CD14-positive monocyte (primary cell): Measurements from ENCODE around the gene SCUBE1. TPM values are rescaled to one million over a fixed set of nuclear protein-coding genes. Genes with fewer than 3 reads are reported as not detected.

Source experiments
- DNase-seq, 3 donors: peaks; one replicate each; pipeline ENCODE4 v3.0.0-alpha.2; 2011 to 2022
- H2AFZ ChIP-seq: 2 replicates; pipeline ENCODE4 v1.6.0; 2012; ENCODE audit warnings: mild to moderate bottlenecking, low read depth, low read length, inconsistent platforms; ENCODE audit not compliant: insufficient read depth, poor library complexity, severe bottlenecking
- H3K27ac ChIP-seq, 2 donors: 1 replicate in 1 of 2; 2 replicates in 1 of 2; pipeline ENCODE4 v1.5.1; 2012 to 2013; ENCODE audit warnings: low read length in 2 of 2, control low read depth in 1 of 2, inconsistent platforms in 1 of 2, low read depth in 1 of 2, mild to moderate bottlenecking in 1 of 2
- H3K27me3 ChIP-seq, 2 donors: one replicate each; pipeline versions ENCODE4 v1.6.0 to v1.6.1; 2011 to 2013; ENCODE audit warnings: low read length in 2 of 2; ENCODE audit not compliant: control insufficient read depth in 2 of 2, insufficient read depth in 2 of 2
- H3K36me3 ChIP-seq, 2 donors: replicated peaks in 1 of 2; 1 replicate in 1 of 2; 2 replicates in 1 of 2; pipeline versions ENCODE4 v1.5.1 to v1.6.1; 2012 to 2013; ENCODE audit warnings: low read length in 2 of 2, control low read depth in 1 of 2, inconsistent platforms in 1 of 2, mild to moderate bottlenecking in 1 of 2; ENCODE audit not compliant: insufficient read depth in 2 of 2, control insufficient read depth in 1 of 2
- H3K4me1 ChIP-seq, 2 donors: 1 replicate in 1 of 2; 2 replicates in 1 of 2; pipeline versions ENCODE4 v1.5.1 to v1.6.1; 2012 to 2013; ENCODE audit warnings: low read length in 2 of 2, control low read depth in 1 of 2, inconsistent platforms in 1 of 2, mild to moderate bottlenecking in 1 of 2, moderate library complexity in 1 of 2; ENCODE audit not compliant: insufficient read depth in 2 of 2, control insufficient read depth in 1 of 2
- H3K4me2 ChIP-seq: replicated peaks from 2 replicates; pipeline ENCODE3; 2012; ENCODE audit warnings: low read length, moderate library complexity, mild to moderate bottlenecking; ENCODE audit not compliant: poor library complexity, severe bottlenecking; ENCODE audit errors: extremely low read depth
- H3K4me3 ChIP-seq, 3 experiments: fragments of 200-600 bp in 1 of 3; sonication (generic) in 1 of 3; replicated peaks in 1 of 3; 1 replicate in 2 of 3; 2 replicates in 1 of 3; pipeline ENCODE4 v1.5.1; 2011 to 2013; ENCODE audit warnings: low read length in 3 of 3, mild to moderate bottlenecking in 3 of 3, control low read depth in 2 of 3, low read depth in 2 of 3, inconsistent platforms in 1 of 3, moderate library complexity in 1 of 3
- H3K79me2 ChIP-seq: 2 replicates; pipeline ENCODE4 v1.6.0; 2012; ENCODE audit warnings: mild to moderate bottlenecking, control low read depth, inconsistent platforms, low read length, moderate library complexity; ENCODE audit not compliant: insufficient read depth
- H3K9ac ChIP-seq: 2 replicates; pipeline ENCODE4 v1.6.0; 2017; ENCODE audit warnings: low read length, mild to moderate bottlenecking; ENCODE audit not compliant: insufficient read depth, poor library complexity, severe bottlenecking
- H3K9me3 ChIP-seq, 2 donors: replicated peaks in 1 of 2; 1 replicate in 1 of 2; 2 replicates in 1 of 2; pipeline versions ENCODE4 v1.5.1 to v1.6.1; 2012 to 2013; ENCODE audit warnings: low read length in 2 of 2, control low read depth in 1 of 2; ENCODE audit not compliant: control insufficient read depth in 1 of 2, insufficient read depth in 1 of 2
- H4K20me1 ChIP-seq: 2 replicates; pipeline ENCODE4 v1.6.0; 2012; ENCODE audit warnings: mild to moderate bottlenecking, low read length, control low read depth, moderate library complexity; ENCODE audit not compliant: insufficient read depth
- H3K27ac Mint-ChIP-seq, 7 donors: one replicate each; pipeline ENCODE4 v1.8.0; 2020; ENCODE audit warnings: mild to moderate bottlenecking in 7 of 7, mixed read lengths in 7 of 7, moderate library complexity in 6 of 7, inconsistent platforms in 2 of 7
- H3K27me3 Mint-ChIP-seq, 3 donors: one replicate each; pipeline ENCODE4 v1.8.0; 2021 to 2022; ENCODE audit warnings: low read depth in 3 of 3, mild to moderate bottlenecking in 3 of 3, mixed read lengths in 3 of 3, moderate library complexity in 3 of 3, inconsistent platforms in 1 of 3
- H3K36me3 Mint-ChIP-seq, 2 donors: one replicate each; pipeline ENCODE4 v1.8.0; 2020; ENCODE audit warnings: mixed read lengths in 2 of 2, inconsistent platforms in 1 of 2, mild to moderate bottlenecking in 1 of 2
- H3K4me1 Mint-ChIP-seq: one replicate; pipeline ENCODE4 v1.8.0; 2020; ENCODE audit warnings: mild to moderate bottlenecking, mixed read lengths
- H3K4me3 Mint-ChIP-seq, 2 donors: one replicate each; pipeline ENCODE4 v1.8.0; 2020; ENCODE audit warnings: mild to moderate bottlenecking in 2 of 2, mixed read lengths in 2 of 2, moderate library complexity in 1 of 2
- H3K9me3 Mint-ChIP-seq, 7 donors: one replicate each; pipeline ENCODE4 v1.8.0; 2020 to 2022; ENCODE audit warnings: mixed read lengths in 7 of 7, mild to moderate bottlenecking in 6 of 7, moderate library complexity in 6 of 7, inconsistent platforms in 2 of 7
- CTCF ChIP-seq: fragments of 200-600 bp; IDR thresholded peaks from one replicate; pipeline ENCODE4 v1.8.0; 2022; ENCODE audit warnings: antibody characterized with exemption, mild to moderate bottlenecking
- WGBS: methylation state at CpG from one replicate; pipeline ENCODE4 v1.1.5; 2013; ENCODE audit warnings: missing lambda C conversion rate; ENCODE audit not compliant: insufficient coverage; 5-methylcytosine and 5-hydroxymethylcytosine counted together
- intact Hi-C, 2 donors: fragments of 100-400 bp; cut with micrococcal nuclease; formaldehyde crosslinking; loops; one replicate each; pipeline versions ENCODE4 v1.15.0 to v1.15.1; 2023
- polyA plus RNA-seq, 3 donors: library from polyadenylated mRNA; depleted of rRNA in 1 of 3; unstranded in 2 of 3; stranded (reverse) in 1 of 3; fragments of 300-500 nt in 2 of 3; fragments of >200 nt in 1 of 3; fragmentation: Illumina TruSeq in 2 of 3; gene quantifications; 1 replicate in 2 of 3; 2 replicates in 1 of 3; pipeline ENCODE4 v1.2.3, GENCODE V29; 2012 to 2021

The SCUBE1 gene
- polyA plus RNA-seq, 3 donors: 0.20 to 0.32 (median 0.26) TPM

DNA sequence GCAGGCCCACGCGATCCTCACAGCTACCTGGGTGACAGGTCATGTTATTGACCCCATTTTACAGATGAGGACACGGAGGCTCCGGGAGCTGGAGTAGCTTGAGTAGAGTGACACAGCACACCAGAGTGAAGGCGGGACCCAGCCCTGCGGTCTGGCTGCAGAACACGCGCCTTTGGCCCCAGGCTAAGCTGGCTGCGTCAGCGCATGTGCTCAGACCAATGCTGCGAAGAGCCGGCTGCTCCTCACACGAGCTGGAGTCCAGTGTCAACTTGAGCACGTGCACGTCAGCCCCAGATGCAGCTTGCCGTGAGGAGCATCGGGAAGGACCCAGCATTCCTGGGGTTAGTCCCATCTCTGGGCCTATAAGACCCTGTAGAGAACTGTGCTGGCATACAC, 49.9 kb downstream of the SCUBE1 start:
- DNase-seq: no peak
- WGBS: 94% methylated on average over 17 of the region's 17 CpGs
- intact Hi-C loops: no loop called here
- Histone ChIP-seq H3K27me3 (no peaks in the 10 kb centered on the region), H2AFZ (peak overlapping the region; percentile 21), H3K9ac (no peak overlapping the region), H4K20me1 (no peaks in the 10 kb centered on the region), H3K4me3 (no peak overlapping the region), H3K36me3 (no peaks in the 10 kb centered on the region), H3K27ac (no peak overlapping the region), H3K4me1 (peaks cover 34 to 35% of the 10 kb centered on the region in 2 donors), H3K79me2 (no peaks in the 10 kb centered on the region), H3K4me2 (no peak overlapping the region), H3K9me3 (no peaks in the 10 kb centered on the region)
- Mint-ChIP-seq H3K4me1 (peaks cover 34% of the 10 kb centered on the region), H3K27ac (peak overlapping the region in 2 of 7 donors; percentile 61 to 63), H3K27me3 (peaks cover 0 to 8% (median 5%) of the 10 kb centered on the region in 3 donors), H3K36me3 (no peaks in the 10 kb centered on the region), H3K4me3 (no peak overlapping the region), H3K9me3 (peaks cover 0 to 2% (median 0%) of the 10 kb centered on the region in 7 donors)
- TF ChIP-seq CTCF: no peak

- H3K9ac ChIP-seq: no peak overlapping the region
- H3K79me2 ChIP-seq: no peaks in the 10 kb centered on the region
- no peak overlapping the region for H3K27ac ChIP-seq
- no peak overlapping the region for H3K4me2 ChIP-seq
- Mint-ChIP-seq H3K4me1 (peaks cover 34% of the 10 kb centered on the region), H3K27ac (no peak overlapping the region), H3K27me3 (peaks cover 0 to 8% (median 5%) of the 10 kb centered on the region in 3 donors), H3K9me3 (peaks cover 0 to 2% (median 0%) of the 10 kb centered on the region in 7 donors), H3K4me3 (no peak overlapping the region), H3K36me3 (no peaks in the 10 kb centered on the region)
- no peak for TF ChIP-seq CTCF
- H4K20me1 ChIP-seq: no peaks in the 10 kb centered on the region
- DNase-seq: no peak
- no peak overlapping the region for H2AFZ ChIP-seq
- no peaks in the 10 kb centered on the region for H3K36me3 ChIP-seq
- peaks cover 34 to 35% of the 10 kb centered on the region in 2 donors for H3K4me1 ChIP-seq
- no peaks in the 10 kb centered on the region for H3K9me3 ChIP-seq
- H3K27me3 ChIP-seq: no peaks in the 10 kb centered on the region
- 100% methylated on average over 4 of the region's 9 CpGs for WGBS
- H3K4me3 ChIP-seq: no peak overlapping the region
- intact Hi-C loops: no loop called here
Measured at GRCh38 chr22:43292630-43293018, 50.5 kb downstream of the SCUBE1 start.
